CD4-positive, alpha-beta memory T cell (primary cell): ENCODE data around the gene PTGDR2. TPM values are rescaled to one million over a fixed set of nuclear protein-coding genes. Genes with fewer than 3 reads are reported as not detected.
"Not testable (repeated sequence)": the region's sequence is repeated elsewhere in the genome, so short reads cannot be mapped to it uniquely, and the experiment has no call there.

Experiments used
- CTCF ChIA-PET: fragments of 350-600 bp; sonication (Branson Sonifier 250); formaldehyde crosslinking; loops from one replicate; lab custom pipeline; 2021; ENCODE audit warnings: inconsistent platforms; ENCODE audit not compliant: partially characterized antibody; lab: Charles Lee
- POLR2A ChIA-PET: fragments of 350-600 bp; sonication (Branson Sonifier 250); formaldehyde crosslinking; loops from one replicate; lab custom pipeline; 2021; ENCODE audit not compliant: partially characterized antibody; lab: Charles Lee
- DNase-seq, 5 donors: peaks; one replicate each; pipeline versions ENCODE4 v3.0.0 to v3.0.0-alpha.2; 2020 to 2022; ENCODE audit warnings: mixed read lengths in 1 of 5
- H3K27ac ChIP-seq: one replicate; pipeline ENCODE4 v1.7.0; 2013; ENCODE audit warnings: low read depth, low read length
- H3K27me3 ChIP-seq: 2 replicates; pipeline ENCODE4 v1.7.0; 2013; ENCODE audit warnings: mild to moderate bottlenecking, low read length, moderate library complexity; ENCODE audit not compliant: insufficient read depth
- H3K36me3 ChIP-seq: 2 replicates; pipeline ENCODE4 v1.7.0; 2013; ENCODE audit warnings: mild to moderate bottlenecking, low read length, moderate library complexity; ENCODE audit not compliant: insufficient read depth
- H3K4me1 ChIP-seq: 2 replicates; pipeline ENCODE4 v1.7.0; 2013; ENCODE audit warnings: mild to moderate bottlenecking, low read length, moderate library complexity; ENCODE audit not compliant: insufficient read depth
- H3K4me3 ChIP-seq, 2 donors: one replicate each; pipeline ENCODE4 v1.7.0; 2013; ENCODE audit warnings: low read length in 2 of 2, mild to moderate bottlenecking in 1 of 2
- H3K9me3 ChIP-seq, 2 donors: one replicate each; pipeline ENCODE4 v1.7.0; 2013; ENCODE audit warnings: low read length in 2 of 2, control low read depth in 1 of 2; ENCODE audit not compliant: control insufficient read depth in 1 of 2
- H3K27ac Mint-ChIP-seq, 7 donors: one replicate each; pipeline ENCODE4 v1.8.0; 2020 to 2021; ENCODE audit warnings: mixed read lengths in 7 of 7, mild to moderate bottlenecking in 6 of 7, inconsistent platforms in 3 of 7, moderate library complexity in 3 of 7
- H3K27me3 Mint-ChIP-seq, 2 donors: one replicate each; pipeline ENCODE4 v1.8.0; 2020 to 2021; ENCODE audit warnings: mixed read lengths in 2 of 2
- H3K36me3 Mint-ChIP-seq, 2 donors: one replicate each; pipeline ENCODE4 v1.8.0; 2020 to 2021; ENCODE audit warnings: mixed read lengths in 2 of 2, inconsistent platforms in 1 of 2, mild to moderate bottlenecking in 1 of 2
- H3K4me1 Mint-ChIP-seq, 4 donors: one replicate each; pipeline ENCODE4 v1.8.0; 2020 to 2021; ENCODE audit warnings: mixed read lengths in 4 of 4, mild to moderate bottlenecking in 1 of 4
- H3K4me3 Mint-ChIP-seq, 8 donors: one replicate each; pipeline ENCODE4 v1.8.0; 2020 to 2021; ENCODE audit warnings: mixed read lengths in 8 of 8, mild to moderate bottlenecking in 7 of 8, moderate library complexity in 6 of 8, inconsistent platforms in 3 of 8
- H3K9me3 Mint-ChIP-seq, 8 donors: one replicate each; pipeline ENCODE4 v1.8.0; 2020 to 2021; ENCODE audit warnings: mixed read lengths in 8 of 8, mild to moderate bottlenecking in 5 of 8, inconsistent platforms in 3 of 8, moderate library complexity in 1 of 8
- intact Hi-C: fragments of 100-400 bp; cut with micrococcal nuclease; formaldehyde crosslinking; loops from one replicate; pipeline ENCODE4 v1.15.1; 2023
- polyA plus RNA-seq, 2 donors: library from polyadenylated mRNA; unstranded; fragments of 300-500 nt; fragmentation: Illumina TruSeq; gene quantifications; one replicate each; pipeline ENCODE4 v1.2.3, GENCODE V29; 2021
- total RNA-seq, 2 experiments: library from RNA; stranded (reverse); gene quantifications; one replicate each; pipeline ENCODE4 v1.2.3, GENCODE V29; 2021

Gene PTGDR2
- total and polyA plus RNA-seq, 4 experiments from 2014 or later: 1.9 to 3.6 (median 3.5) TPM

DNA sequence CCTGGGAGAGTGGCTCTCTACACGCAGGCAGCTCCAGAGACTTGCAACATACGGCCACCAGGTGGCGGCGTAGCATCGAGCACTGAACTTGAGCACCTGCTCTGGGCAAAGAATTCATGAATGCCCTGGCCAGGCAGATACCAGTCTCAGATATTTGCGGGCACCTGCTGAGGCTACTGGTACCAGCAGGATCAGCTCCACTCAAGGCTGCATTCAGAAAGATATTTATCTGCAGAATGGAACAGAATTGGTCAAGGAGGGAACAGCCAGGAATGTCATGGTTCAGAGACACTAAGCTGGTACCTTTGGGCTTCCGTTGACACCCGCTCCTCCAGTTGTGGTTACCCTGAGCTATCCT lies 24.6 kb downstream of the PTGDR2 start:
- Histone ChIP-seq H3K4me1 (no peaks in the 10 kb centered on the region), H3K27me3 (no peaks in the 10 kb centered on the region), H3K27ac (no peak overlapping the region), H3K9me3 (no peaks in the 10 kb centered on the region), H3K36me3 (no peaks in the 10 kb centered on the region), H3K4me3 (no peak overlapping the region)
- intact Hi-C loops: loop anchor here (1.0 kb wide), 6 partner anchors 56 to 554 kb away; no protein-coding TSS in a partner anchor
- Mint-ChIP-seq H3K27me3 (peaks cover 3 to 8% of the 10 kb centered on the region in 2 donors), H3K36me3 (no peaks in the 10 kb centered on the region), H3K9me3 (no peaks in the 10 kb centered on the region), H3K4me1 (peaks cover 0 to 3% (median 0%) of the 10 kb centered on the region in 4 donors), H3K4me3 (peak overlapping the region in 2 of 8 donors; percentile 63 to 78), H3K27ac (peak overlapping the region in 2 of 7 donors; percentile 83 to 93)
- ChIA-PET POLR2A (interaction anchor here (1.7 to 2.5 kb wide), 2 partner anchors 57 to 298 kb away, joined by 4 to 11 read pairs; no protein-coding TSS in a partner anchor), CTCF (interaction anchor here (0.6 to 12.7 kb wide), 28 partner anchors 9 to 562 kb away, joined by 3 to 173 read pairs (median 5); partner anchors contain the start of genes CCDC86, CD6, PRPF19 and TMEM109)
- DNase-seq: peak; percentile 68 to 77 (median 73)

DNA sequence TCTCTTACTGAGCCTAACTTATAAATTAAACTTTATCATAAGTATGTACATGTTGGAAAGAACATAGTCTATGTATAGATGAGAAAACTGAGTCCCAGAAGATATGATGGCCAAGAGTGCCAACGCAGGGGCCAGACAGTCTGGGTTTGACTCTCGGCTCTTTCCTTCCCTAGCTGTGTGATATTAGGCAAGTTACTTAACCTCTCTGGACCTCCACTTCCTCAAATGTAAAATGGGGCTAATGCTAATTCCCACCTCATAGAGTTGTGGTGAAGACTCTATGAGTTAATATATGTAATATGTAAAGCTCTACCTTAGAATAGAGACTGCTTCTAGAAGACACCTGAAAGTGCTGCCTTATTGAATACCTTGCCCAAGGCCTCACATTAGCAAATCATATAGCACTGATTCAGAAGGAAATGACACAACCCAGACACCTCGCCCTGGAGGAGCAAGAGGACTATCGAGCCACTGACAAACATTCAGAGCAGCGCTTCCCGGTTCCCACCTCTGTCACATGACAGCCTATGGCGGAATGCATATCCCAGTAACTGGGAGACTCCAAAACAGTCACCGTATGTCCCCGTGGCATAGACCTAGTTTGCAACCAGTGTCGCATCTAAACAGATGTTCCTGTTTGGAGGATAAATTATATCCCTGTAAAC lies 25.1 kb downstream of the PTGDR2 start:
- no peaks in the 10 kb centered on the region for H3K36me3 Mint-ChIP-seq
- Histone ChIP-seq H3K4me3 (no peak overlapping the region), H3K27me3 (no peaks in the 10 kb centered on the region)

DNA sequence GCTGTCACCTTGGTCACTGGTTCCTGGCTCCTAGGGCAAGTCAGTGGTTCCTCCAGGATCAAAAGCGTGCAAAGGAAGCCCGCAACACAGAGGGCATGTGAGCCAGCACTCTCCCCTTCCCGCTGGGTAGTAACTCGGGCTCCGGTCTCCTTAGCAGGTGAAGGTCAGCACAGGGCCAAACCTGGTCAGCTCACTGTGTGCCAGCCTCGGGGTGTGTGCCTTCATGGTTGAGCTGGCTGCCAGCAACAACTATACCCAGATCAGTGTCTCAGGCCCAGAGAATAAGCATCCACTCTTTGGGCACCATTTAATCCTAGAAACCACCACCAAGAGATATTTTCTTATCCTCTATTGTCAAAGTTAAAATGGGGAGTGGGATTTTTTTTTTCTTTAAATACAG lies 30.0 kb downstream of the PTGDR2 start:
- Mint-ChIP-seq H3K4me3 (no peak overlapping the region), H3K27me3 (peaks cover 1 to 5% of the 10 kb centered on the region in 2 donors), H3K36me3 (no peaks in the 10 kb centered on the region), H3K9me3 (no peaks in the 10 kb centered on the region), H3K27ac (no peak overlapping the region), H3K4me1 (peaks cover 0 to 1% (median 0%) of the 10 kb centered on the region in 4 donors)
- intact Hi-C loops: no loop called here
- H3K27me3 ChIP-seq: no peaks in the 10 kb centered on the region
- no peak overlapping the region for H3K4me3 ChIP-seq
- no peak overlapping the region for H3K27ac ChIP-seq
- no peaks in the 10 kb centered on the region for H3K36me3 ChIP-seq
- ChIA-PET POLR2A (no interaction called here), CTCF (interaction anchor here (1.3 to 12.7 kb wide), 3 partner anchors 9 to 360 kb away, joined by 4 to 173 read pairs (median 4); no protein-coding TSS in a partner anchor)
- no peaks in the 10 kb centered on the region for H3K9me3 ChIP-seq
- H3K4me1 ChIP-seq: no peaks in the 10 kb centered on the region
- no peak for DNase-seq

More for the DNA sequence above, 25.1 kb downstream of the PTGDR2 start:
- DNase-seq: no peak
- Mint-ChIP-seq H3K4me3 (peak overlapping the region in 2 of 8 donors; percentile 63 to 78), H3K27ac (peak overlapping the region in 3 of 7 donors; percentile 25 to 93 (median 83)), H3K4me1 (peaks cover 0 to 3% (median 0%) of the 10 kb centered on the region in 4 donors), H3K9me3 (no peaks in the 10 kb centered on the region), H3K27me3 (peaks cover 3 to 8% of the 10 kb centered on the region in 2 donors)
- H3K9me3 ChIP-seq: no peaks in the 10 kb centered on the region
- no peak overlapping the region for H3K27ac ChIP-seq
- ChIA-PET POLR2A (interaction anchor here (1.7 to 2.5 kb wide), 2 partner anchors 57 to 299 kb away, joined by 4 to 11 read pairs; no protein-coding TSS in a partner anchor), CTCF (interaction anchor here (0.6 to 12.7 kb wide), 25 partner anchors 9 to 563 kb away, joined by 3 to 173 read pairs (median 6); partner anchors contain the start of genes CCDC86, CD6, PRPF19 and TMEM109)
- no peaks in the 10 kb centered on the region for H3K4me1 ChIP-seq
- intact Hi-C loops: loop anchor here (1.0 kb wide), 6 partner anchors 57 to 555 kb away; no protein-coding TSS in a partner anchor
- H3K36me3 ChIP-seq: no peaks in the 10 kb centered on the region

DNA sequence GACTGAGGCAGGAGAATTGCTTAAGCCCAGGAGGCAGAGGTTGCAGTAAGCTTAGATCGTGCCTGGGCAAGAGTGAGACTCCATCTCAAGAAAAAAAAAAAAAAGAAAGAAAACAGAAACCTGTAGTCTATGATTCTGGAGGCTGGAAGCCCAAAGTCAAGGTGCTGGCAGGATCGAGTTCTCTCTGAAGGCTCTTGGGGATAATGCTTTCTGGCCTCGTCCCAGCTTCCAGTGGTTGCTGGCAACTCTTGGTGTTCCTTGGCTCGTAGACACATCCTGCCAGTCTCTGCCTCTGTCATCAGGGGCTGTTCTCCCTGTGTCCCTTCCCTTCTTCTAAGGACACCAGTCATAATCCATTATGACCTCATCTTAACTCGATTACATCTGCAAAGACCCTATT lies 30.6 kb downstream of the PTGDR2 start:
- no peak overlapping the region for H3K4me3 Mint-ChIP-seq
- Histone ChIP-seq H3K9me3 (no peaks in the 10 kb centered on the region), H3K27me3 (no peaks in the 10 kb centered on the region), H3K36me3 (no peaks in the 10 kb centered on the region), H3K4me1 (no peaks in the 10 kb centered on the region), H3K27ac (no peak overlapping the region), H3K4me3 (no peak overlapping the region)
- H3K27ac Mint-ChIP-seq: no peak overlapping the region
- no peak for DNase-seq
- no peaks in the 10 kb centered on the region for H3K9me3 Mint-ChIP-seq
- H3K27me3 Mint-ChIP-seq: peaks cover 0 to 3% of the 10 kb centered on the region in 2 donors
- intact Hi-C loops: no loop called here
- ChIA-PET POLR2A (no interaction called here), CTCF (interaction anchor here (1.3 to 12.7 kb wide), 3 partner anchors 10 to 361 kb away, joined by 3 to 173 read pairs (median 4); no protein-coding TSS in a partner anchor)
- no peaks in the 10 kb centered on the region for H3K36me3 Mint-ChIP-seq
- H3K4me1 Mint-ChIP-seq: no peaks in the 10 kb centered on the region

DNA sequence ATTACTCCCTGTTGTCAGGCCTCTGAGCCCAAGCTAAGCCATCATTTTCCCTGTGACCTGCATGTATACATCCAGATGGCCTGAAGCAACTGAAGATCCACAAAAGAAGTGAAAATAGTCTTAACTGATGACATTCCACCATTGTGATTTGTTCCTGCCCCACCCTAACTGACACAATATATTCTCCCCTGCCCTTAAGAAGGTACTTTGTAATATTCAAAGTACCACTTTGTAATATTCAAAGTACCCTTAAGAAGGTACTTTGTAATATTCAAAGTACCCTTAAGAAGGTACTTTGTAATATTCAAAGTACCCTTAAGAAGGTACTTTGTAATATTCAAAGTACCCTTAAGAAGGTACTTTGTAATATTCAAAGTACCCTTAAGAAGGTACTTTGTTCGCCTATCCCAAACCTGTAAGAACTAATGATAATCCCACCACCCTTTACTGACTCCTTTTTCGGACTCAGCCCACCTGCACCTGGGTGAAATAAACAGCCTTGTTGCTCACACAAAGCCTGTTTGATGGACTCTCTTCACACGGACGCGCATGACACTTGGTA lies 31.9 kb downstream of the PTGDR2 start:
- H3K4me1 ChIP-seq, H3K4me3 Mint-ChIP-seq, H3K27me3 Mint-ChIP-seq, H3K36me3 ChIP-seq, H3K4me1 Mint-ChIP-seq, H3K36me3 Mint-ChIP-seq, H3K9me3 Mint-ChIP-seq, H3K9me3 ChIP-seq, H3K27ac Mint-ChIP-seq, H3K4me3 ChIP-seq, DNase-seq, POLR2A ChIA-PET, H3K27ac ChIP-seq, intact Hi-C loops, H3K27me3 ChIP-seq: not testable (repeated sequence)
- CTCF ChIA-PET: interaction anchor here (1.4 to 12.7 kb wide), 2 partner anchors 64 to 362 kb away, joined by 3 to 173 read pairs; no protein-coding TSS in a partner anchor

DNA sequence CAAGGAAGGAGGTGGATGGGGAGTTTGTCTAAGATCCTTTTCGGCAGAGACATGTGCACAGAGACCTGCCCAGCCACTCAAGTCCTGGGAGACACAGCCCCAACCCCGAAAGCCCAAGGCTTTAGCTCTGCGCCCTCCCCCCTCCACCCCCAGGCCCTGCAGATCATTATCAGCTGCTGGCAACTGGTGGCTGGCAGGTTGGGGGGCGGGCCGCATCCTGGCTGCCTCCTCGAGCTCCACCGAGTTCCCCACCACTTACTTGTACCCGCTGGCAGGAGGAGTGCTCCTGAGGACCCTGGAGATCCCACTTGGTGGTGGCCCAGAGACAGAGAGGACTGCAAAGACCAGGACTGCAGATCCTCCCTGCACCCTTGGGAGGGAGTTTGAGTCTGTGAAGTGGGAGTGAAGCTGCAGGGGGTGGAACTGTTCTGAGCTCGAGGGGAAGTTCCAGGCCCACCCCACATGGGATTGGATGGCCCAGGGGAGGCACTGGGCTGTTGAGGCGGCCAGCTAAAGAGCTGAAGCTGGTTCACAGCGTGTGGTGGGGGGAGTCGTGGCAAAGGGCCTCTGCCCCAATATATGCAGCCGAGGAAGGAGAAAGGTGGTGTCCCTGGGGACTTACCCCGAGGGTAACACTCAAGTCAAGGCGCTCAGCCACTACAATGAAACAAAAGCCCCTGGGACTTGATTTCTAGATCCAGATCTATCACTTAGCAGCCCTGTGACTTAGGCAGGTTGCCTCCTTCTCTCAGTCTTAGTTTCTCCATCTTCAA lies 33.7 kb downstream of the PTGDR2 start:
- H3K36me3 Mint-ChIP-seq: no peaks in the 10 kb centered on the region
- CTCF ChIA-PET: interaction anchor here (3.1 kb wide), 1 partner anchor 10 kb away, joined by 12 read pairs; no protein-coding TSS in a partner anchor
- POLR2A ChIA-PET: interaction anchor here (0.6 kb wide), 1 partner anchor 47 kb away, joined by 3 read pairs; no protein-coding TSS in a partner anchor

More for the DNA sequence above, 33.7 kb downstream of the PTGDR2 start:
- H3K9me3 Mint-ChIP-seq: peaks cover 0 to 7% (median 5%) of the 10 kb centered on the region in 8 donors
- no peaks in the 10 kb centered on the region for H3K36me3 ChIP-seq
- H3K27me3 Mint-ChIP-seq: peaks cover 2% of the 10 kb centered on the region in 2 donors
- no peaks in the 10 kb centered on the region for H3K4me1 ChIP-seq
- H3K4me3 Mint-ChIP-seq: no peak overlapping the region
- no peak for DNase-seq
- no peaks in the 10 kb centered on the region for H3K4me1 Mint-ChIP-seq
- H3K27me3 ChIP-seq: no peaks in the 10 kb centered on the region
- H3K27ac Mint-ChIP-seq: no peak overlapping the region
- H3K9me3 ChIP-seq: no peaks in the 10 kb centered on the region
- no peak overlapping the region for H3K27ac ChIP-seq
- no peak overlapping the region for H3K4me3 ChIP-seq
- intact Hi-C loops: no loop called here
